Chondrocyte (in vitro differentiated cells): Measurements from ENCODE around the gene ZNF579. TPM values are rescaled to one million over a fixed set of nuclear protein-coding genes. Genes with fewer than 3 reads are reported as not detected.
"Not testable (repeated sequence)": the region's sequence is repeated elsewhere in the genome, so short reads cannot be mapped to it uniquely, and the experiment has no call there.

Source experiments
- DNase-seq: peaks from one replicate; pipeline ENCODE4 v3.0.0; 2021; ENCODE audit warnings: mixed read lengths, low spot score
- H3K27ac Mint-ChIP-seq: one replicate; pipeline ENCODE4 v1.8.0; 2021; ENCODE audit warnings: mild to moderate bottlenecking, moderate library complexity, mixed read lengths; ENCODE audit not compliant: unreplicated experiment
- H3K27me3 Mint-ChIP-seq: 2 replicates; pipeline ENCODE4 v1.8.0; 2021; ENCODE audit warnings: low read depth, mixed read lengths
- H3K36me3 Mint-ChIP-seq: 2 replicates; pipeline ENCODE4 v1.8.0; 2021; ENCODE audit warnings: low read depth, mixed read lengths
- H3K4me1 Mint-ChIP-seq: 2 replicates; pipeline ENCODE4 v1.8.0; 2021; ENCODE audit warnings: low read depth, mild to moderate bottlenecking, mixed read lengths
- H3K4me3 Mint-ChIP-seq: one replicate; pipeline ENCODE4 v1.8.0; 2021; ENCODE audit warnings: mild to moderate bottlenecking, moderate library complexity, mixed read lengths; ENCODE audit not compliant: unreplicated experiment
- H3K9me3 Mint-ChIP-seq: 2 replicates; pipeline ENCODE4 v1.8.0; 2021; ENCODE audit warnings: low read depth, mixed read lengths
- CTCF ChIP-seq: fragments of 200-600 bp; sonication (generic); IDR thresholded peaks from 2 replicates; pipeline ENCODE4 v1.5.0; 2021; ENCODE audit warnings: antibody characterized with exemption, mild to moderate bottlenecking, moderate library complexity
- total RNA-seq: library from RNA; stranded (reverse); gene quantifications from 3 replicates; pipeline ENCODE4 v1.2.1, GENCODE V29; 2021

ZNF579 gene
- total RNA-seq, 1 donor from 2014 or later = 23.6 TPM

GRCh38 chr19:55588738-55589137, 8.1 kb upstream of the ZNF579 start:
- H3K27me3 Mint-ChIP-seq = no peaks in the 10 kb centered on the region
- no peaks in the 10 kb centered on the region for H3K9me3 Mint-ChIP-seq
- no peak overlapping the region for H3K27ac Mint-ChIP-seq
- no peak for TF ChIP-seq CTCF
- DNase-seq = no peak
- peaks cover 4% of the 10 kb centered on the region for H3K36me3 Mint-ChIP-seq
- peaks cover 23% of the 10 kb centered on the region for H3K4me1 Mint-ChIP-seq
- no peak overlapping the region for H3K4me3 Mint-ChIP-seq

- TF ChIP-seq CTCF = no peak
- H3K27ac Mint-ChIP-seq = peak overlapping the region; percentile 66
- peak overlapping the region; percentile 74 for H3K4me3 Mint-ChIP-seq
- H3K4me1 Mint-ChIP-seq = peaks cover 24% of the 10 kb centered on the region
- peaks cover 2% of the 10 kb centered on the region for H3K36me3 Mint-ChIP-seq
- no peaks in the 10 kb centered on the region for H3K9me3 Mint-ChIP-seq
- DNase-seq = no peak
- no peaks in the 10 kb centered on the region for H3K27me3 Mint-ChIP-seq
Measured at GRCh38 chr19:55586976-55587668, 6.5 kb upstream of the ZNF579 start.

GRCh38 chr19:55585658-55586339, 5.2 kb upstream of the ZNF579 start:
- Mint-ChIP-seq H3K4me1 (peaks cover 37% of the 10 kb centered on the region), H3K27ac (peak overlapping the region; percentile 95), H3K36me3 (no peaks in the 10 kb centered on the region), H3K27me3 (no peaks in the 10 kb centered on the region), H3K9me3 (no peaks in the 10 kb centered on the region), H3K4me3 (peak overlapping the region; percentile 74)
- no peak for DNase-seq
- no peak for TF ChIP-seq CTCF

- Mint-ChIP-seq H3K4me3 (no peak overlapping the region), H3K4me1 (peaks cover 39% of the 10 kb centered on the region), H3K36me3 (peaks cover under 1% of the 10 kb centered on the region), H3K27me3 (no peaks in the 10 kb centered on the region), H3K27ac (no peak overlapping the region), H3K9me3 (no peaks in the 10 kb centered on the region)
- no peak for DNase-seq
- TF ChIP-seq CTCF = no peak
Measured at GRCh38 chr19:55584871-55585270, 4.2 kb upstream of the ZNF579 start.

GRCh38 chr19:55583897-55584296, 3.2 kb upstream of the ZNF579 start:
- H3K4me1 Mint-ChIP-seq = peaks cover 44% of the 10 kb centered on the region
- not testable (repeated sequence) for H3K4me3 Mint-ChIP-seq, H3K9me3 Mint-ChIP-seq, H3K27ac Mint-ChIP-seq, DNase-seq, H3K27me3 Mint-ChIP-seq, H3K36me3 Mint-ChIP-seq

GRCh38 chr19:55582284-55582683, 1.6 kb upstream of the ZNF579 start:
- Mint-ChIP-seq H3K27ac (peak overlapping the region; percentile 63), H3K4me1 (peaks cover 41% of the 10 kb centered on the region), H3K4me3 (peak overlapping the region; percentile 0)
- DNase-seq, H3K9me3 Mint-ChIP-seq, H3K36me3 Mint-ChIP-seq, H3K27me3 Mint-ChIP-seq: not testable (repeated sequence)
